Measurements from ENCODE around the gene FRAT2.

GRCh38 chr10:97373456-97373855 lies 38.9 kb upstream of the FRAT2 start:
- TF ChIP-seq CTCF (IDR thresholded peaks at IDR 0.05 in 4 of 5, conservative IDR thresholded peaks at IDR 0.05 in 1 of 5) (no peak), POLR2A (IDR thresholded peaks at IDR 0.05) (no peak)
